ENCODE results near the gene GABRA5. TPM values are rescaled to one million over a fixed set of nuclear protein-coding genes. Genes with fewer than 3 reads are reported as not detected.

Gene GABRA5
- total RNA-seq, 1 experiment from 2014 or later = 4.9 TPM

- H3K4ac ChIP-seq (ENCODE audit: low read depth, low read length) = no peak overlapping the region
- H3K4me1 ChIP-seq (ENCODE audit: insufficient read depth, low read length) = peaks cover 4% of the 10 kb centered on the region; the same call in 1 of the 2 replicates
- no peak for DNase-seq
- H3K79me2 ChIP-seq (ENCODE audit: insufficient read depth, low read length) = no peaks in the 10 kb centered on the region
- TF ChIP-seq CTCF (conservative IDR thresholded peaks at IDR 0.05) = no peak
- no peaks in the 10 kb centered on the region for H3K9me3 ChIP-seq (ENCODE audit: control insufficient read depth, low read depth, low read length)
- Mint-ChIP-seq H3K36me3 (ENCODE audit: insufficient read depth in 1 of 3, low read depth in 3 of 3) (no peaks in the 10 kb centered on the region), H3K27me3 (ENCODE audit: low read depth) (peaks cover 39% of the 10 kb centered on the region), H3K27ac (no peak overlapping the region), H3K9me3 (peaks cover 0 to 2% of the 10 kb centered on the region in 2 experiments; a peak in 1 of 5 replicates), H3K4me3 (peak overlapping the region; percentile 60 to 83), H3K4me1 (peaks cover 21% of the 10 kb centered on the region in 2 experiments)
- WGBS (ENCODE audit: extremely low coverage, insufficient read length, low lambda C conversion rate) = no CpG with 5 or more reads among the region's 46 CpGs
- no peak overlapping the region for H2BK20ac ChIP-seq (ENCODE audit: low read depth, low read length, poor library complexity, severe bottlenecking)
- H3T11ph ChIP-seq (ENCODE audit: low read length) = no peak overlapping the region
- no peak overlapping the region for H2AK5ac ChIP-seq (ENCODE audit: insufficient read length, low read length)
- H3K27me3 ChIP-seq (ENCODE audit: insufficient read depth, low read length) = peaks cover 5% of the 10 kb centered on the region
- no peak overlapping the region for H3K14ac ChIP-seq (ENCODE audit: insufficient read depth, low read length)
- no peak overlapping the region for H4K91ac ChIP-seq (ENCODE audit: insufficient read length, low read depth, low read length)
- H3K4me2 ChIP-seq (ENCODE audit: insufficient read depth, insufficient read length, low read length) = peak overlapping the region; percentile 49
- no peak overlapping the region for H3K23ac ChIP-seq (ENCODE audit: insufficient read length, low read depth, low read length)
- no peak overlapping the region for H4K5ac ChIP-seq (ENCODE audit: insufficient read length, low read depth, low read length)
- H4K20me1 ChIP-seq (ENCODE audit: control insufficient read depth, insufficient read depth, insufficient read length) = no peaks in the 10 kb centered on the region
- H3K18ac ChIP-seq (ENCODE audit: insufficient read length, low read depth, low read length) = no peak overlapping the region
- H2BK12ac ChIP-seq (ENCODE audit: insufficient read length, low read depth, low read length) = no peak overlapping the region
- H3K56ac ChIP-seq (ENCODE audit: insufficient read length, low read depth, low read length) = no peak overlapping the region
- no peak overlapping the region for H2BK120ac ChIP-seq (ENCODE audit: low read depth, low read length, poor library complexity, severe bottlenecking)
- no peaks in the 10 kb centered on the region for H3K23me2 ChIP-seq (ENCODE audit: insufficient read length, low read depth, low read length, poor library complexity, severe bottlenecking)
- no peak overlapping the region for H4K8ac ChIP-seq (replicated peaks; ENCODE audit: insufficient read length, low read depth, low read length)
- H2AFZ ChIP-seq (ENCODE audit: low read length) = no peak overlapping the region
- no peaks in the 10 kb centered on the region for H3K79me1 ChIP-seq (ENCODE audit: insufficient read depth, low read depth, low read length, poor library complexity, severe bottlenecking)
- H2BK15ac ChIP-seq (ENCODE audit: low read depth, low read length) = no peak overlapping the region
- no peak overlapping the region for H3K9ac ChIP-seq (ENCODE audit: extremely low read depth, insufficient read length, low read length)
- no peak overlapping the region for H3K27ac ChIP-seq (ENCODE audit: insufficient read length, low read depth, low read length)
- no peak overlapping the region for H2BK5ac ChIP-seq (ENCODE audit: insufficient read length, low read length)
Observed at GRCh38 chr15:26868029-26868685, 1.3 kb downstream of the GABRA5 start.
